H1 (cell line): ENCODE measurements around the gene ZNF768.

ENCODE experiments used
- CEBPB ChIP-seq: IDR thresholded peaks from 2 replicates; pipeline ENCODE4 v1.6.1; 2012; ENCODE audit warnings: low read depth, low read length
- RAD21 ChIP-seq, 2 experiments: IDR thresholded peaks in 1 of 2; conservative IDR thresholded peaks in 1 of 2; 2 replicates each; pipeline ENCODE4 v1.6.1; 2011; ENCODE audit warnings: low read depth in 2 of 2, low read length in 2 of 2, improper control_type of control experiment in 1 of 2, inconsistent platforms in 1 of 2, mild to moderate bottlenecking in 1 of 2, moderate library complexity in 1 of 2
- RFX5 ChIP-seq: IDR thresholded peaks from 2 replicates; pipeline ENCODE4 v1.6.1; 2011; ENCODE audit warnings: low read depth, low read length, improper control_type of control experiment, borderline replicate concordance
- SP2 ChIP-seq: IDR thresholded peaks from 2 replicates; pipeline ENCODE4 v1.6.1; 2012; ENCODE audit warnings: mild to moderate bottlenecking, low read length, inconsistent platforms

- TF ChIP-seq CEBPB = no peak
- no peak for TF ChIP-seq RFX5
- no peak for TF ChIP-seq RAD21 (IDR thresholded peaks at IDR 0.05 in 1 of 2, conservative IDR thresholded peaks at IDR 0.05 in 1 of 2; ENCODE audit: low read depth in 2 of 2, low read length in 2 of 2)
- TF ChIP-seq SP2 = no peak
Observed at GRCh38 chr16:30488764-30489605, 37.4 kb downstream of the ZNF768 start.
